Neural progenitor cell (in vitro differentiated cells): ENCODE measurements around the gene RXRG.

Source experiments
- EZH2 ChIP-seq: fragments of 200-600 bp; sonication (generic); IDR thresholded peaks from 2 replicates; pipeline ENCODE4 v1.6.1; 2017; ENCODE audit warnings: antibody characterized with exemption, mild to moderate bottlenecking, moderate library complexity
- TF ChIP-seq, protein P1 (sequence below): fragments of 200-600 bp; sonication (generic); IDR thresholded peaks from 2 replicates; pipeline ENCODE4 v1.5.1; 2017; ENCODE audit warnings: antibody characterized with exemption, mild to moderate bottlenecking

DNA sequence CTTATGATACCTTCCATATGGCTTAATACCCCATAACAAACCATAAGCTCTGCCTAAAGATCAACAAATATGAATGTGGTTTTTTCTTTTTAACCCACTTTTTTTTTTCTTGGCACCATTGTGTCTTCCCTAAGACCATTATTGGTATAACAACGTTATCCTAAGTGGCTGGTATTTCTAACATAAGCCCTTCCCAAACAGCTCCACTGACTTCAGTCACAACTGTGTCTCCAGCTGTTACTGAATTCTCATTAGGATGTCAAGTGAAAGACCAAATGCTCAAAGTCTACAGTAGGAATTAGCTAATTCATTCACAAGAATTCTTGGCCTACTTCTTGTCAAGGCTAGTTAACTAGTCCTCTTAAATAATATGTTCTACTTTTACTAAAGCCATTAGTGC lies 4.2 kb upstream of the RXRG start:
- TF ChIP-seq, protein P1, sequence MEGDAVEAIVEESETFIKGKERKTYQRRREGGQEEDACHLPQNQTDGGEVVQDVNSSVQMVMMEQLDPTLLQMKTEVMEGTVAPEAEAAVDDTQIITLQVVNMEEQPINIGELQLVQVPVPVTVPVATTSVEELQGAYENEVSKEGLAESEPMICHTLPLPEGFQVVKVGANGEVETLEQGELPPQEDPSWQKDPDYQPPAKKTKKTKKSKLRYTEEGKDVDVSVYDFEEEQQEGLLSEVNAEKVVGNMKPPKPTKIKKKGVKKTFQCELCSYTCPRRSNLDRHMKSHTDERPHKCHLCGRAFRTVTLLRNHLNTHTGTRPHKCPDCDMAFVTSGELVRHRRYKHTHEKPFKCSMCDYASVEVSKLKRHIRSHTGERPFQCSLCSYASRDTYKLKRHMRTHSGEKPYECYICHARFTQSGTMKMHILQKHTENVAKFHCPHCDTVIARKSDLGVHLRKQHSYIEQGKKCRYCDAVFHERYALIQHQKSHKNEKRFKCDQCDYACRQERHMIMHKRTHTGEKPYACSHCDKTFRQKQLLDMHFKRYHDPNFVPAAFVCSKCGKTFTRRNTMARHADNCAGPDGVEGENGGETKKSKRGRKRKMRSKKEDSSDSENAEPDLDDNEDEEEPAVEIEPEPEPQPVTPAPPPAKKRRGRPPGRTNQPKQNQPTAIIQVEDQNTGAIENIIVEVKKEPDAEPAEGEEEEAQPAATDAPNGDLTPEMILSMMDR, result no peak
- TF ChIP-seq EZH2, result no peak
